A549 (cell line): ENCODE data around the gene CFAP97.

ENCODE experiments used
- EHF ChIP-seq: fragments of 250-450 bp; sonication (Bioruptor Pico); IDR thresholded peaks from 2 replicates; pipeline ENCODE4 v1.5.0; 2020; ENCODE audit warnings: mild to moderate bottlenecking
- HOXB13 ChIP-seq: fragments of 250-450 bp; sonication (Bioruptor Pico); IDR thresholded peaks from 2 replicates; pipeline ENCODE4 v1.5.0; 2020; ENCODE audit warnings: low read depth, mild to moderate bottlenecking, moderate library complexity
- JUN ChIP-seq, 2 experiments: fragments of >200 bp; sonication (Bioruptor Twin); formaldehyde crosslinking; IDR thresholded peaks; 2 replicates in 1 of 2; 3 replicates in 1 of 2; pipeline ENCODE4 v1.6.1; 2016 to 2017
- POLR2A ChIP-seq: IDR thresholded peaks from 2 replicates; pipeline ENCODE4 v1.6.1; 2012; ENCODE audit warnings: mild to moderate bottlenecking, low read length
- RAD21 ChIP-seq, 2 experiments: fragments of >200 bp in 1 of 2; sonication (Bioruptor Twin) in 1 of 2; formaldehyde crosslinking in 1 of 2; IDR thresholded peaks in 1 of 2; conservative IDR thresholded peaks in 1 of 2; 2 replicates in 1 of 2; 3 replicates in 1 of 2; pipeline ENCODE4 v1.6.1; 2012 to 2018; ENCODE audit warnings: inconsistent platforms in 1 of 2
- RFX5 ChIP-seq: fragments of 450-650 bp; IDR thresholded peaks from 2 replicates; pipeline ENCODE4 v1.7.1; 2014; ENCODE audit warnings: antibody characterized with exemption, mild to moderate bottlenecking, moderate library complexity
- TP53 ChIP-seq: fragments of 250-450 bp; sonication (Bioruptor Pico); IDR thresholded peaks from 2 replicates; pipeline ENCODE4 v1.5.0; 2021; ENCODE audit warnings: mild to moderate bottlenecking, moderate library complexity
- ZSCAN20 ChIP-seq: fragments of 250-450 bp; sonication (Bioruptor Pico); IDR thresholded peaks from 2 replicates; pipeline ENCODE4 v1.8.0; 2022; ENCODE audit warnings: mild to moderate bottlenecking, moderate library complexity
- TF ChIP-seq, protein P1 (sequence below): fragments of >200 bp; sonication (Bioruptor Twin); formaldehyde crosslinking; IDR thresholded peaks from 3 replicates; pipeline ENCODE4 v1.6.1; 2016
- TF ChIP-seq, protein P2 (sequence below): fragments of >200 bp; sonication (Bioruptor Twin); formaldehyde crosslinking; IDR thresholded peaks from 3 replicates; pipeline ENCODE4 v1.5.1; 2016
- TF ChIP-seq, protein P3 (sequence below): fragments of 450-650 bp; IDR thresholded peaks from 2 replicates; pipeline ENCODE4 v1.6.1; 2014; ENCODE audit warnings: antibody characterized with exemption

DNA sequence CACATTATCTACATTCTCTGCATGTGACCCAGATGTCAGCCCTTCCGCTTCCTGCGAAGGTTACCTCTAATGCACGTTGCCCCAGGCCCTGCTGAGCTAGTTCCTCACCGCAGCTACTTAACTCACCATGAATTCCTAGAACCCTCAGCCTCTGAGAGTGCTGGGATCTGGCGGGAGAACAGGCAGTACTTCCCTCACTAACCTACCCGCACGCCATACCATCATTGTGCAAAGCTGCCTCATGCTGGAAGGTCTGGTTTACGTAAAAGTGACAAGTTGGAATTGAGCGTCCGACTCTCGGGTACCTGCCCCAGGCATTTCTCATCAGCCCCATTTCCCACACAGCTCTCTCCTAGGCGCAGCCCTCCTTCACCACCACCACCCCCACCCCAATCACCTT lies 54.4 kb downstream of the CFAP97 start:
- no peak for TF ChIP-seq ZSCAN20 (CRISPR knock-in tag)
- TF ChIP-seq, protein P1, sequence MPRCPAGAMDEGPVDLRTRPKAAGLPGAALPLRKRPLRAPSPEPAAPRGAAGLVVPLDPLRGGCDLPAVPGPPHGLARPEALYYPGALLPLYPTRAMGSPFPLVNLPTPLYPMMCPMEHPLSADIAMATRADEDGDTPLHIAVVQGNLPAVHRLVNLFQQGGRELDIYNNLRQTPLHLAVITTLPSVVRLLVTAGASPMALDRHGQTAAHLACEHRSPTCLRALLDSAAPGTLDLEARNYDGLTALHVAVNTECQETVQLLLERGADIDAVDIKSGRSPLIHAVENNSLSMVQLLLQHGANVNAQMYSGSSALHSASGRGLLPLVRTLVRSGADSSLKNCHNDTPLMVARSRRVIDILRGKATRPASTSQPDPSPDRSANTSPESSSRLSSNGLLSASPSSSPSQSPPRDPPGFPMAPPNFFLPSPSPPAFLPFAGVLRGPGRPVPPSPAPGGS, result no peak
- TF ChIP-seq POLR2A, result no peak
- TF ChIP-seq JUN (IDR thresholded peaks at IDR 0.05), result no peak
- no peak for TF ChIP-seq RFX5
- TF ChIP-seq, protein P2, sequence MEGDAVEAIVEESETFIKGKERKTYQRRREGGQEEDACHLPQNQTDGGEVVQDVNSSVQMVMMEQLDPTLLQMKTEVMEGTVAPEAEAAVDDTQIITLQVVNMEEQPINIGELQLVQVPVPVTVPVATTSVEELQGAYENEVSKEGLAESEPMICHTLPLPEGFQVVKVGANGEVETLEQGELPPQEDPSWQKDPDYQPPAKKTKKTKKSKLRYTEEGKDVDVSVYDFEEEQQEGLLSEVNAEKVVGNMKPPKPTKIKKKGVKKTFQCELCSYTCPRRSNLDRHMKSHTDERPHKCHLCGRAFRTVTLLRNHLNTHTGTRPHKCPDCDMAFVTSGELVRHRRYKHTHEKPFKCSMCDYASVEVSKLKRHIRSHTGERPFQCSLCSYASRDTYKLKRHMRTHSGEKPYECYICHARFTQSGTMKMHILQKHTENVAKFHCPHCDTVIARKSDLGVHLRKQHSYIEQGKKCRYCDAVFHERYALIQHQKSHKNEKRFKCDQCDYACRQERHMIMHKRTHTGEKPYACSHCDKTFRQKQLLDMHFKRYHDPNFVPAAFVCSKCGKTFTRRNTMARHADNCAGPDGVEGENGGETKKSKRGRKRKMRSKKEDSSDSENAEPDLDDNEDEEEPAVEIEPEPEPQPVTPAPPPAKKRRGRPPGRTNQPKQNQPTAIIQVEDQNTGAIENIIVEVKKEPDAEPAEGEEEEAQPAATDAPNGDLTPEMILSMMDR, result no peak
- TF ChIP-seq, protein P3, sequence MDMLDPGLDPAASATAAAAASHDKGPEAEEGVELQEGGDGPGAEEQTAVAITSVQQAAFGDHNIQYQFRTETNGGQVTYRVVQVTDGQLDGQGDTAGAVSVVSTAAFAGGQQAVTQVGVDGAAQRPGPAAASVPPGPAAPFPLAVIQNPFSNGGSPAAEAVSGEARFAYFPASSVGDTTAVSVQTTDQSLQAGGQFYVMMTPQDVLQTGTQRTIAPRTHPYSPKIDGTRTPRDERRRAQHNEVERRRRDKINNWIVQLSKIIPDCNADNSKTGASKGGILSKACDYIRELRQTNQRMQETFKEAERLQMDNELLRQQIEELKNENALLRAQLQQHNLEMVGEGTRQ, result no peak
- no peak for TF ChIP-seq EHF (CRISPR knock-in tag)
- TF ChIP-seq TP53 (CRISPR knock-in tag), result no peak
- no peak for TF ChIP-seq HOXB13 (CRISPR knock-in tag)
- no peak for TF ChIP-seq RAD21 (conservative IDR thresholded peaks at IDR 0.05 in 1 of 2, IDR thresholded peaks at IDR 0.05 in 1 of 2)
